K562 (cell line): ENCODE results near the gene LIN9. TPM values are rescaled to one million over a fixed set of nuclear protein-coding genes. Genes with fewer than 3 reads are reported as not detected.

Source experiments
- ATAC-seq: fragments of 200-7000 bp; cut with Tn5 transposase; 3 replicates; pipeline ENCODE4 v1.9.1; 2020; ENCODE audit warnings: moderate library complexity
- BruUV-seq: library from RNA; stranded (reverse); fragments of 400-500 nt; replicated peaks from 2 replicates; lab custom pipeline; 2021; lab: Mats Ljungman, UMichigan
- CTCF ChIA-PET: fragments of 300-600 bp; formaldehyde crosslinking; extraction: SDS; loops from one replicate; lab custom pipeline; 2021; ENCODE audit warnings: low intra/inter-chr PET ratio; lab: Yijun Ruan, JAX
- POLR2A ChIA-PET: fragments of 300-600, 350-650 bp; sonication (Branson Sonifier 250); formaldehyde crosslinking; extraction: SDS; loops from one replicate; lab custom pipeline; 2021; ENCODE audit warnings: antibody characterized with exemption, inconsistent platforms; lab: Yijun Ruan, JAX
- DNase-seq, 4 experiments: peaks; one replicate each; pipeline versions ENCODE4 v3.0.0 to v3.0.0-alpha.2; 2011 to 2018; ENCODE audit warnings: low spot score in 3 of 4, mixed read lengths in 3 of 4; ENCODE audit errors: extremely low read depth in 1 of 4
- FAIRE-seq: peaks from 2 replicates; lab custom pipeline; 2011; peaks lifted over from hg19 to GRCh38; lab: Jason Lieb, UNC
- H2AFZ ChIP-seq: 2 replicates; pipeline ENCODE4 v1.6.0; 2011; ENCODE audit warnings: low read depth, low read length, control low read depth, inconsistent platforms
- H3K27ac ChIP-seq: fragments of 200-600 bp; 3 replicates; pipeline ENCODE4 v1.8.0; 2011; ENCODE audit warnings: low read depth, mild to moderate bottlenecking, control low read depth, inconsistent platforms, low read length, moderate library complexity, mixed read lengths; ENCODE audit errors: extremely low read depth
- H3K27me3 ChIP-seq, 2 experiments: fragments of 300-600 bp in 1 of 2; 2 replicates in 1 of 2; 3 replicates in 1 of 2; pipeline versions ENCODE4 v1.6.0 to v1.8.0; 2011; ENCODE audit warnings: inconsistent platforms in 2 of 2, low read length in 2 of 2, mild to moderate bottlenecking in 1 of 2, mixed read lengths in 1 of 2, moderate library complexity in 1 of 2; ENCODE audit not compliant: control insufficient read depth in 2 of 2, insufficient read depth in 2 of 2
- H3K36me3 ChIP-seq: fragments of 300-600 bp; 3 replicates; pipeline ENCODE4 v1.8.0; 2011; ENCODE audit warnings: mild to moderate bottlenecking, low read length, inconsistent platforms; ENCODE audit not compliant: control insufficient read depth, insufficient read depth
- H3K4me1 ChIP-seq, 2 experiments: fragments of 200-600 bp in 1 of 2; replicated peaks in 1 of 2; 2 replicates in 1 of 2; 3 replicates in 1 of 2; pipeline versions ENCODE4 v1.5.1 to v1.8.0; 2011; ENCODE audit warnings: inconsistent platforms in 2 of 2, low read length in 2 of 2, mild to moderate bottlenecking in 1 of 2, mixed read lengths in 1 of 2, moderate library complexity in 1 of 2; ENCODE audit not compliant: control insufficient read depth in 2 of 2, insufficient read depth in 2 of 2
- H3K4me2 ChIP-seq: 2 replicates; pipeline ENCODE4 v1.6.1; 2011; ENCODE audit warnings: low read length, control low read depth, inconsistent platforms, mixed read lengths; ENCODE audit not compliant: insufficient read depth
- H3K4me3 ChIP-seq: fragments of 200-600 bp; sonication (generic), shearing (Covaris generic); 2 replicates; pipeline ENCODE4 v1.5.1; 2016; ENCODE audit warnings: control low read depth, inconsistent platforms
- H3K79me2 ChIP-seq: fragments of 200-600 bp; 3 replicates; pipeline ENCODE4 v1.8.0; 2011; ENCODE audit warnings: low read length, inconsistent platforms; ENCODE audit not compliant: control insufficient read depth, insufficient read depth
- H3K9ac ChIP-seq, 2 experiments: 2 replicates each; pipeline versions ENCODE4 v1.6.0 to v1.6.1; 2011; ENCODE audit warnings: low read depth in 2 of 2, low read length in 2 of 2, control low read depth in 1 of 2, inconsistent platforms in 1 of 2, mild to moderate bottlenecking in 1 of 2, mixed read lengths in 1 of 2; ENCODE audit not compliant: insufficient read depth in 1 of 2
- H3K9me1 ChIP-seq: one replicate; pipeline ENCODE4 v1.6.0; 2011; ENCODE audit warnings: inconsistent platforms, mild to moderate bottlenecking, low read length, moderate library complexity; ENCODE audit not compliant: control insufficient read depth, insufficient read depth
- H3K9me3 ChIP-seq: replicated peaks from 2 replicates; pipeline ENCODE4 v1.5.1; 2011; ENCODE audit warnings: low read depth, low read length, inconsistent platforms; ENCODE audit not compliant: control insufficient read depth, insufficient read depth
- H4K20me1 ChIP-seq: replicated peaks from 2 replicates; pipeline ENCODE4 v1.6.1; 2011; ENCODE audit warnings: low read length, inconsistent platforms, mixed read lengths; ENCODE audit not compliant: control insufficient read depth, insufficient read depth
- TEAD2 ChIP-seq: fragments of 450-650 bp; IDR thresholded peaks from 2 replicates; pipeline ENCODE4 v1.6.1; 2016; ENCODE audit warnings: missing genetic modification characterization, control low read depth, missing compliant biosample characterization
- ZBTB17 ChIP-seq: fragments of 450-650 bp; formaldehyde crosslinking; IDR thresholded peaks from 2 replicates; pipeline ENCODE4 v1.4.0; 2020; ENCODE audit warnings: mild to moderate bottlenecking
- ZNF121 ChIP-seq: sonication (generic); formaldehyde crosslinking; conservative IDR thresholded peaks from 2 replicates; pipeline ENCODE4 v1.8.0; 2022; ENCODE audit warnings: missing genetic modification reagents
- WGBS: fragments of 100-300 bp; shearing (Covaris generic); methylation state at CpG from one replicate; pipeline ENCODE4 v1.1.6; 2016; ENCODE audit warnings: low coverage, mixed read lengths; ENCODE audit not compliant: insufficient coverage; ENCODE audit errors: missing lambda C conversion rate; 5-methylcytosine and 5-hydroxymethylcytosine counted together
- in situ Hi-C: fragments of 300-500 bp; cut with MboI; formaldehyde crosslinking; loops from 4 replicates; pipeline ENCODE4 v1.15.0; 2018; ENCODE audit warnings: inconsistent platforms, mixed read lengths
- intact Hi-C: fragments of 100-400 bp; cut with micrococcal nuclease; formaldehyde crosslinking; loops from 2 replicates; pipeline ENCODE4 v1.14.2; 2022
- polyA plus RNA-seq, 8 experiments: library from polyadenylated mRNA; depleted of rRNA in 4 of 8; stranded (reverse) in 5 of 8; unstranded in 3 of 8; fragments of >200 nt; fragmentation: Nextera tagmentation in 2 of 8; fragmentation: Illumina TruSeq in 1 of 8; extraction: Ambion mirVana in 2 of 8; extraction: Trizol in 1 of 8; gene quantifications; 2 replicates each; pipeline versions ENCODE4 v1.2.1 to v1.2.3, GENCODE V29; 2011 to 2014; ENCODE audit warnings: inconsistent platforms in 1 of 8, missing spikeins in 1 of 8
- total RNA-seq, 7 experiments: library from RNA; depleted of rRNA in 6 of 7; stranded (reverse); fragments of >200 nt in 6 of 7; fragmentation: Illumina TruSeq in 2 of 7; extraction: Trizol in 2 of 7; gene quantifications; 2 replicates each; pipeline versions ENCODE4 v1.2.1 to v1.2.3, GENCODE V29; 2011 to 2021; ENCODE audit warnings: low replicate concordance in 1 of 7
- TF ChIP-seq, protein P1 (sequence below): fragments of 450-650 bp; IDR thresholded peaks from 2 replicates; pipeline ENCODE4 v1.6.1; 2014; ENCODE audit warnings: low read depth, mild to moderate bottlenecking, moderate library complexity, borderline replicate concordance
- TF ChIP-seq, protein P2 (sequence below): fragments of 250-450 bp; sonication (Bioruptor Pico); IDR thresholded peaks from 2 replicates; pipeline ENCODE4 v1.4.0; 2020

Gene LIN9
- total and polyA plus RNA-seq, 9 of the 15 experiments (the other 6 are each of a cell fraction or from before 2014, with no cell fraction given): 18.8 to 33.0 (median 25.5) TPM

DNA sequence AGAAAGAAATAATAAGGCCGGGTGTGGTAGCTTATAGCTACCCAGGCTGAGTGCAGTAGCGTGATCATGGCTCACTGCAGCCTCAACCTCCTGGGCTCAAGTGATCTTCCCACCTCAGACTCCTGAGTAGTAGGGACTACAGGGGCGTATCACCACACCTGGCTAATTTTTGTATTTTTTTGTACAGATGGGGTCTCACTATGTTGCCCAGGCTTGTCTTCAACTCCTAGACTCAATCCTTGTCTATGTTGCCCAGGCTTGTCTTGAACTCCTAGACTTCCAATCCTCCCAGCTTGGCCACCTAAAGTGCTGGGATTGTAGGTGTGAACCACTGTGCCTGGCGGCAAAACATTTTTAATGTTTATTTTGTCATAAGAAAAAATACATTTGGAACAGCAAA, 55.0 kb downstream of the LIN9 start:
- intact Hi-C loops: no loop called here
- FAIRE-seq: no peak
- H3K79me2 ChIP-seq: no peaks in the 10 kb centered on the region
- no peak overlapping the region for H3K27ac ChIP-seq
- TF ChIP-seq, protein P1, sequence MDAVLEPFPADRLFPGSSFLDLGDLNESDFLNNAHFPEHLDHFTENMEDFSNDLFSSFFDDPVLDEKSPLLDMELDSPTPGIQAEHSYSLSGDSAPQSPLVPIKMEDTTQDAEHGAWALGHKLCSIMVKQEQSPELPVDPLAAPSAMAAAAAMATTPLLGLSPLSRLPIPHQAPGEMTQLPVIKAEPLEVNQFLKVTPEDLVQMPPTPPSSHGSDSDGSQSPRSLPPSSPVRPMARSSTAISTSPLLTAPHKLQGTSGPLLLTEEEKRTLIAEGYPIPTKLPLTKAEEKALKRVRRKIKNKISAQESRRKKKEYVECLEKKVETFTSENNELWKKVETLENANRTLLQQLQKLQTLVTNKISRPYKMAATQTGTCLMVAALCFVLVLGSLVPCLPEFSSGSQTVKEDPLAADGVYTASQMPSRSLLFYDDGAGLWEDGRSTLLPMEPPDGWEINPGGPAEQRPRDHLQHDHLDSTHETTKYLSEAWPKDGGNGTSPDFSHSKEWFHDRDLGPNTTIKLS: no peak
- TF ChIP-seq ZNF121 (CRISPR knock-in tag) (peak; percentile 51; the same call in 1 of the 2 replicates), TEAD2 (tag) (no peak), ZBTB17 (CRISPR knock-in tag) (no peak)
- TF ChIP-seq, protein P2, sequence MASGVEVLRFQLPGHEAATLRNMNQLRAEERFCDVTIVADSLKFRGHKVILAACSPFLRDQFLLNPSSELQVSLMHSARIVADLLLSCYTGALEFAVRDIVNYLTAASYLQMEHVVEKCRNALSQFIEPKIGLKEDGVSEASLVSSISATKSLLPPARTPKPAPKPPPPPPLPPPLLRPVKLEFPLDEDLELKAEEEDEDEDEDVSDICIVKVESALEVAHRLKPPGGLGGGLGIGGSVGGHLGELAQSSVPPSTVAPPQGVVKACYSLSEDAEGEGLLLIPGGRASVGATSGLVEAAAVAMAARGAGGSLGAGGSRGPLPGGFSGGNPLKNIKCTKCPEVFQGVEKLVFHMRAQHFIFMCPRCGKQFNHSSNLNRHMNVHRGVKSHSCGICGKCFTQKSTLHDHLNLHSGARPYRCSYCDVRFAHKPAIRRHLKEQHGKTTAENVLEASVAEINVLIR (CRISPR knock-in tag): no peak
- H3K9ac ChIP-seq: no peak overlapping the region
- no TSS peak for BruUV-seq
- in situ Hi-C loops: no loop called here
- no peak overlapping the region for H3K4me3 ChIP-seq
- H3K4me2 ChIP-seq: no peak overlapping the region
- 97% methylated on average over 4 of the region's 4 CpGs for WGBS
- no peaks in the 10 kb centered on the region for H3K9me3 ChIP-seq
- no peaks in the 10 kb centered on the region for H3K27me3 ChIP-seq
- no peaks in the 10 kb centered on the region for H3K9me1 ChIP-seq
- ATAC-seq: no peak
- peaks cover 37% of the 10 kb centered on the region for H3K36me3 ChIP-seq
- CTCF ChIA-PET: no interaction called here
- no peak overlapping the region for H2AFZ ChIP-seq
- DNase-seq: no peak
- POLR2A ChIA-PET: no interaction called here
- H3K4me1 ChIP-seq: no peaks in the 10 kb centered on the region
- no peaks in the 10 kb centered on the region for H4K20me1 ChIP-seq
